ENCODE data around the gene UNC50. TPM values are rescaled to one million over a fixed set of nuclear protein-coding genes. Genes with fewer than 3 reads are reported as not detected.

Gene UNC50
- total RNA-seq, 6 experiments from 2014 or later, result 38.3 to 43.2 (median 41.6) TPM

- TF ChIP-seq CTCF (IDR thresholded peaks at IDR 0.05), result no peak
- no peaks in the 10 kb centered on the region; the same call in 1 of the 2 replicates for H3K36me3 Mint-ChIP-seq (ENCODE audit: low read depth)
- H3K27me3 Mint-ChIP-seq (ENCODE audit: insufficient read depth), result no peaks in the 10 kb centered on the region
- H3K27ac Mint-ChIP-seq, result no peak overlapping the region
- no peak for DNase-seq
- no peaks in the 10 kb centered on the region for H3K4me1 Mint-ChIP-seq (ENCODE audit: low read depth)
- H3K9me3 Mint-ChIP-seq, result no peaks in the 10 kb centered on the region
- no peak overlapping the region for H3K4me3 Mint-ChIP-seq
Measured at GRCh38 chr2:98583276-98583675, 25.1 kb upstream of the UNC50 start.

DNA sequence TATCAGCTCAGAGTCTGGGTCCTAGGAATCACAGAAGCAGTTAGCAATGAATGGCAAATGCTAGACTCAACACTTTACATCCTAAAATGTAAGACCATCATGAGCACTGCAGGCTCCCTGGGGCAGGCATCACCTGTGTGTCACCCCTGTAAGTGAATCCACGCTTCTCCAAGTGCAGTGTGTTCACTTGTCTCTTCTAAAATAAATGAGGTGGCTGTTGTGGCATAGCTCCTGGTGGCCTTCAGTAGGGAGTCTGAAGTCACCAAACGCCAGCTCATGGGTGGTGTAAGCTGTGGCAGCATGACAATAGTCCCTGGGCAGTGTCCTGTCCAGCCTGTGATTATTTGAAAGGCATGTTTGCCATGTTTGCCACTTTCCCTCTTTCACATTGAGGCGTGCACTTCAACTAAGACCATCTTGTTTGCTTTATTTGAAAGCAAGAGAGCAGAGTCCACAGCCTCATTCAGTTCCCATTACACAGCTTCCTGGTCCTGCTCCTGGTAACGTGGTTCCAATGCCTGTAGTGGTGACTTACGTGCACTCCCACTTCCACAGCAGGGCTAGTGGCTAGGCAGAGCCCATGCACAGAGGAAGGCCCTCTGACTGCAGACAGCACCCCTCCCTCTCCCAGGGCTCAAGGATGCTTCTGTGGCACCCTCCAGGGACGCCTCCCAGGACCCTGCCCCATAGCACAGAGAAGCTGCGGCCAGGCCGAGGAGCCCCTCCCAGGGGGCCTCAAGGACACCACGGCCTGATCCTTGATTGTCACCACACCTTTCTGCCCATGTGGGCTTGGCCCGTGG lies 24.4 kb upstream of the UNC50 start:
- no peak for DNase-seq
- Mint-ChIP-seq H3K9me3 (no peaks in the 10 kb centered on the region), H3K27ac (no peak overlapping the region), H3K27me3 (ENCODE audit: insufficient read depth) (no peaks in the 10 kb centered on the region), H3K4me1 (ENCODE audit: low read depth) (no peaks in the 10 kb centered on the region), H3K4me3 (no peak overlapping the region), H3K36me3 (ENCODE audit: low read depth) (no peaks in the 10 kb centered on the region; the same call in 1 of the 2 replicates)
- no peak for TF ChIP-seq CTCF (IDR thresholded peaks at IDR 0.05)

GRCh38 chr2:98585386-98585785 lies 23.0 kb upstream of the UNC50 start:
- H3K9me3 Mint-ChIP-seq, result no peaks in the 10 kb centered on the region
- H3K4me3 Mint-ChIP-seq, result no peak overlapping the region
- no peaks in the 10 kb centered on the region for H3K4me1 Mint-ChIP-seq (ENCODE audit: low read depth)
- no peaks in the 10 kb centered on the region for H3K27me3 Mint-ChIP-seq (ENCODE audit: insufficient read depth)
- DNase-seq, result no peak
- no peak overlapping the region for H3K27ac Mint-ChIP-seq
- no peak for TF ChIP-seq CTCF (IDR thresholded peaks at IDR 0.05)
- H3K36me3 Mint-ChIP-seq (ENCODE audit: low read depth), result no peaks in the 10 kb centered on the region; the same call in 1 of the 2 replicates

GRCh38 chr2:98586551-98587140 lies 21.7 kb upstream of the UNC50 start:
- Mint-ChIP-seq H3K9me3 (no peaks in the 10 kb centered on the region), H3K4me3 (no peak overlapping the region), H3K36me3 (ENCODE audit: low read depth) (no peaks in the 10 kb centered on the region; the same call in none of the 2 replicates), H3K27ac (no peak overlapping the region), H3K4me1 (ENCODE audit: low read depth) (no peaks in the 10 kb centered on the region; the same call in 1 of the 2 replicates), H3K27me3 (ENCODE audit: insufficient read depth) (no peaks in the 10 kb centered on the region)
- no peak for TF ChIP-seq CTCF (IDR thresholded peaks at IDR 0.05)
- DNase-seq, result no peak

- Mint-ChIP-seq H3K4me3 (no peak overlapping the region), H3K27ac (no peak overlapping the region), H3K36me3 (ENCODE audit: low read depth) (peaks cover 6% of the 10 kb centered on the region), H3K27me3 (ENCODE audit: insufficient read depth) (no peaks in the 10 kb centered on the region), H3K4me1 (ENCODE audit: low read depth) (no peaks in the 10 kb centered on the region; the same call in 1 of the 2 replicates), H3K9me3 (0 out of 2 replicates have a peak, but pooled peaks cover 2% of the 10 kb centered on the region)
- no peak for DNase-seq
- TF ChIP-seq CTCF (IDR thresholded peaks at IDR 0.05), result no peak
Measured at GRCh38 chr2:98588880-98589431, 19.4 kb upstream of the UNC50 start.

All from HFFc6 (cell line).